Gastroesophageal sphincter (tissue), 4 donors: ENCODE results near the gene TMEM271. TPM values are rescaled to one million over a fixed set of nuclear protein-coding genes. Genes with fewer than 3 reads are reported as not detected.

ENCODE experiments used
- ATAC-seq: fragments of 150-250 bp; one replicate; pipeline ENCODE4 v1.9.1; 2016; ENCODE audit warnings: mild to moderate bottlenecking, moderate library complexity
- H3K27ac ChIP-seq, 4 donors: fragments of 200-600 bp; sonication (generic) in 3 of 4; 1 replicate in 3 of 4; 2 replicates in 1 of 4; pipeline ENCODE4 v1.5.1; 2016 to 2019
- H3K27me3 ChIP-seq: fragments of 200-600 bp; sonication (generic); one replicate; pipeline ENCODE4 v1.5.1; 2019
- H3K36me3 ChIP-seq, 2 donors: fragments of 200-600 bp; sonication (generic); one replicate each; pipeline ENCODE4 v1.5.1; 2019; ENCODE audit warnings: control low read depth in 1 of 2
- H3K4me1 ChIP-seq, 3 donors: fragments of 200-600 bp; sonication (generic); 1 replicate in 2 of 3; 2 replicates in 1 of 3; pipeline ENCODE4 v1.5.1; 2016 to 2019; ENCODE audit warnings: control low read depth in 2 of 3
- H3K4me3 ChIP-seq, 2 donors: fragments of 200-600 bp; sonication (generic); one replicate each; pipeline ENCODE4 v1.5.1; 2019; ENCODE audit warnings: mild to moderate bottlenecking in 1 of 2, moderate library complexity in 1 of 2
- H3K9me3 ChIP-seq, 3 donors: fragments of 200-600 bp; sonication (generic); one replicate each; pipeline ENCODE4 v1.5.1; 2017 to 2019; ENCODE audit warnings: control low read depth in 2 of 3
- CTCF ChIP-seq, 4 experiments: fragments of 200-600 bp in 2 of 4; fragments of 450-650 bp in 2 of 4; sonication (generic) in 1 of 4; IDR thresholded peaks; one replicate each; pipeline ENCODE4 v1.5.1; 2017 to 2019; ENCODE audit warnings: antibody characterized with exemption in 4 of 4, mild to moderate bottlenecking in 2 of 4, moderate library complexity in 2 of 4
- EP300 ChIP-seq: sonication (generic); formaldehyde crosslinking; IDR thresholded peaks from one replicate; pipeline ENCODE4 v1.6.1; 2017; ENCODE audit warnings: antibody characterized with exemption, mild to moderate bottlenecking
- POLR2A ChIP-seq, 2 donors: fragments of 450-650 bp; IDR thresholded peaks; one replicate each; pipeline ENCODE4 v1.6.1; 2017; ENCODE audit warnings: antibody characterized with exemption in 2 of 2, mild to moderate bottlenecking in 2 of 2, moderate library complexity in 1 of 2
- POLR2AphosphoS5 ChIP-seq: sonication (generic); formaldehyde crosslinking; IDR thresholded peaks from one replicate; pipeline ENCODE4 v1.6.1; 2017; ENCODE audit warnings: antibody characterized with exemption
- WGBS, 2 donors: methylation state at CpG; one replicate each; pipeline ENCODE4 v1.1.5; 2018; ENCODE audit warnings: low coverage in 1 of 2; 5-methylcytosine and 5-hydroxymethylcytosine counted together
- total RNA-seq, 4 donors: library from RNA; depleted of rRNA; stranded (reverse); fragments of >200 nt; gene quantifications; one replicate each; pipeline ENCODE4 v1.1.0, GENCODE V29; 2016

Gene TMEM271
- total RNA-seq, 4 donors from 2014 or later, result 0.35 TPM; not detected in 3

- no peak overlapping the region for H3K4me3 ChIP-seq
- H3K9me3 ChIP-seq, result peaks cover 0 to 22% (median 0%) of the 10 kb centered on the region in 3 donors
- WGBS, 2 donors, result 36 to 43% methylated on average over 5 to 10 of the region's 11 CpGs
- H3K27me3 ChIP-seq, result peaks cover 91% of the 10 kb centered on the region
- H3K36me3 ChIP-seq, result no peaks in the 10 kb centered on the region
- no peak for ATAC-seq
- no peak for TF ChIP-seq POLR2AphosphoS5
- TF ChIP-seq CTCF (IDR thresholded peaks at IDR 0.05), result no peak
- no peak for TF ChIP-seq EP300
- no peak for TF ChIP-seq POLR2A (IDR thresholded peaks at IDR 0.05)
- H3K27ac ChIP-seq, result no peak overlapping the region
- H3K4me1 ChIP-seq, result peaks cover 0 to 29% (median 0%) of the 10 kb centered on the region in 3 donors
Observed at GRCh38 chr4:579543-580175, 3.6 kb upstream of the TMEM271 start.

GRCh38 chr4:578451-579443 is 2.7 kb upstream of the TMEM271 start:
- Histone ChIP-seq H3K27ac (no peak overlapping the region), H3K9me3 (peaks cover 0 to 15% (median 0%) of the 10 kb centered on the region in 3 donors), H3K27me3 (peaks cover 95% of the 10 kb centered on the region), H3K36me3 (no peaks in the 10 kb centered on the region), H3K4me3 (no peak overlapping the region), H3K4me1 (peaks cover 0 to 33% (median 0%) of the 10 kb centered on the region in 3 donors)
- no peak for TF ChIP-seq POLR2A (IDR thresholded peaks at IDR 0.05)
- TF ChIP-seq CTCF (IDR thresholded peaks at IDR 0.05), result no peak
- TF ChIP-seq EP300, result no peak
- no peak for TF ChIP-seq POLR2AphosphoS5
- ATAC-seq, result no peak
- 20 to 37% methylated on average over 12 of the region's 32 CpGs for WGBS, 2 donors

- Histone ChIP-seq H3K4me3 (no peak overlapping the region), H3K27me3 (peaks cover 95% of the 10 kb centered on the region), H3K4me1 (peaks cover 0 to 33% (median 0%) of the 10 kb centered on the region in 3 donors), H3K9me3 (peaks cover 0 to 7% (median 0%) of the 10 kb centered on the region in 3 donors), H3K36me3 (no peaks in the 10 kb centered on the region), H3K27ac (no peak overlapping the region)
- 0 to 3% methylated on average over 3 to 8 of the region's 52 CpGs for WGBS, 2 donors
- TF ChIP-seq CTCF (IDR thresholded peaks at IDR 0.05), result no peak
- no peak for TF ChIP-seq EP300
- TF ChIP-seq POLR2AphosphoS5, result no peak
- no peak for TF ChIP-seq POLR2A (IDR thresholded peaks at IDR 0.05)
- ATAC-seq, result no peak
Observed at GRCh38 chr4:577499-578450, 1.7 kb upstream of the TMEM271 start.

GRCh38 chr4:576991-577498 is 950 bp upstream of the TMEM271 start:
- ATAC-seq, result no peak
- H3K36me3 ChIP-seq, result no peaks in the 10 kb centered on the region
- TF ChIP-seq CTCF (IDR thresholded peaks at IDR 0.05), result no peak
- H3K27me3 ChIP-seq, result peaks cover 98% of the 10 kb centered on the region
- 0 to 1% methylated on average over 3 to 24 of the region's 37 CpGs for WGBS, 2 donors
- H3K4me3 ChIP-seq, result no peak overlapping the region
- peaks cover 0 to 33% (median 0%) of the 10 kb centered on the region in 3 donors for H3K4me1 ChIP-seq
- peaks cover 0 to 6% (median 0%) of the 10 kb centered on the region in 3 donors for H3K9me3 ChIP-seq
- H3K27ac ChIP-seq, result no peak overlapping the region
